ENCODE results near the gene TINAGL1. TPM values are rescaled to one million over a fixed set of nuclear protein-coding genes. Genes with fewer than 3 reads are reported as not detected.
A peak's percentile ranks its signal among the peaks of the same experiment; 100 is the strongest.

Gene TINAGL1
- total RNA-seq, 1 experiment from 2014 or later, result 2.5 TPM

DNA sequence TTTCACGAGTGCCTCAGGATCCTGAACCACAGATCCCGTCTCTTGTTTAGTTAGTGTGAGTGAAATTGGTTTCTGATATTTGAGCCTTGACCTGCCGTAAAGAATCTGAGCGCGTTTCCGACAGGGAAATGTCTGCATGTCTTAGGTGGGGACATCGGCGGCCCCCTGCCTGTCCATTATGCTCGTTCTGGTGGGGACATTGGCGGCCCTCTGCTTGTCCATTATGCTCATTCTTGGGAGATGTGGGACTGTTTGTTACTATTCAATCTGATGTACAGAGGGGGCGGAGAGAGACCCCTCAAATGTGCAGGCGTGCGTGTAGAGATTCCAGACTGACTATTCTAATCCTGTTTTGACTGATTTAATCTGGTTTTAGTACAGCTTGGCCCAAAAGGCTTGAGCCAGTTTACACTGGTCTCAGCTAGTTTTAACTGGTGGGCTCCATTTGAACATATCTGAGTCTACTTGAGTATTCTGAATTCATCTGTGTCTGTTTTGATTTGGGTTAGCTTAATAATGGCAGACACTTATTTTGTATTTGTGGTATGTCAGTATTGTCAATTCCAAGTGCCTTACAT is 6.6 kb upstream of the TINAGL1 start:
- H3K4me1 ChIP-seq (ENCODE audit: insufficient read depth, low read length), result no peaks in the 10 kb centered on the region

More for the DNA sequence above, 6.6 kb upstream of the TINAGL1 start:
- H3K9me3 Mint-ChIP-seq, result peaks cover 0 to 3% of the 10 kb centered on the region in 2 experiments; a peak in 2 of 5 replicates
- Histone ChIP-seq H2BK20ac (ENCODE audit: low read depth, low read length, poor library complexity, severe bottlenecking) (no peak overlapping the region), H3K4me2 (ENCODE audit: insufficient read depth, insufficient read length, low read length) (no peak overlapping the region), H2AFZ (ENCODE audit: low read length) (no peak overlapping the region), H3K79me2 (ENCODE audit: insufficient read depth, low read length) (no peaks in the 10 kb centered on the region), H2BK120ac (ENCODE audit: low read depth, low read length, poor library complexity, severe bottlenecking) (no peak overlapping the region), H4K8ac (replicated peaks; ENCODE audit: insufficient read length, low read depth, low read length) (no peak overlapping the region), H2BK15ac (ENCODE audit: low read depth, low read length) (no peak overlapping the region), H3K9me3 (ENCODE audit: control insufficient read depth, low read depth, low read length) (no peaks in the 10 kb centered on the region), H3K9ac (ENCODE audit: extremely low read depth, insufficient read length, low read length) (no peak overlapping the region), H3K23ac (ENCODE audit: insufficient read length, low read depth, low read length) (no peak overlapping the region), H3K23me2 (ENCODE audit: insufficient read length, low read depth, low read length, poor library complexity, severe bottlenecking) (no peaks in the 10 kb centered on the region), H4K5ac (ENCODE audit: insufficient read length, low read depth, low read length) (no peak overlapping the region), H3K27ac (ENCODE audit: insufficient read length, low read depth, low read length) (no peak overlapping the region), H2BK5ac (ENCODE audit: insufficient read length, low read length) (no peak overlapping the region), H2BK12ac (ENCODE audit: insufficient read length, low read depth, low read length) (no peak overlapping the region), H3T11ph (ENCODE audit: low read length) (no peak overlapping the region), H3K4ac (ENCODE audit: low read depth, low read length) (no peak overlapping the region), H3K27me3 (ENCODE audit: insufficient read depth, low read length) (no peaks in the 10 kb centered on the region), H3K56ac (ENCODE audit: insufficient read length, low read depth, low read length) (no peak overlapping the region), H4K91ac (ENCODE audit: insufficient read length, low read depth, low read length) (no peak overlapping the region), H3K18ac (ENCODE audit: insufficient read length, low read depth, low read length) (no peak overlapping the region), H3K79me1 (ENCODE audit: insufficient read depth, low read depth, low read length, poor library complexity, severe bottlenecking) (no peaks in the 10 kb centered on the region), H2AK5ac (ENCODE audit: insufficient read length, low read length) (no peak overlapping the region), H4K20me1 (ENCODE audit: control insufficient read depth, insufficient read depth, insufficient read length) (no peaks in the 10 kb centered on the region), H3K14ac (ENCODE audit: insufficient read depth, low read length) (no peak overlapping the region)
- DNase-seq, result no peak
- no peaks in the 10 kb centered on the region for H3K36me3 Mint-ChIP-seq (ENCODE audit: insufficient read depth in 1 of 3, low read depth in 3 of 3)
- TF ChIP-seq, protein P1, sequence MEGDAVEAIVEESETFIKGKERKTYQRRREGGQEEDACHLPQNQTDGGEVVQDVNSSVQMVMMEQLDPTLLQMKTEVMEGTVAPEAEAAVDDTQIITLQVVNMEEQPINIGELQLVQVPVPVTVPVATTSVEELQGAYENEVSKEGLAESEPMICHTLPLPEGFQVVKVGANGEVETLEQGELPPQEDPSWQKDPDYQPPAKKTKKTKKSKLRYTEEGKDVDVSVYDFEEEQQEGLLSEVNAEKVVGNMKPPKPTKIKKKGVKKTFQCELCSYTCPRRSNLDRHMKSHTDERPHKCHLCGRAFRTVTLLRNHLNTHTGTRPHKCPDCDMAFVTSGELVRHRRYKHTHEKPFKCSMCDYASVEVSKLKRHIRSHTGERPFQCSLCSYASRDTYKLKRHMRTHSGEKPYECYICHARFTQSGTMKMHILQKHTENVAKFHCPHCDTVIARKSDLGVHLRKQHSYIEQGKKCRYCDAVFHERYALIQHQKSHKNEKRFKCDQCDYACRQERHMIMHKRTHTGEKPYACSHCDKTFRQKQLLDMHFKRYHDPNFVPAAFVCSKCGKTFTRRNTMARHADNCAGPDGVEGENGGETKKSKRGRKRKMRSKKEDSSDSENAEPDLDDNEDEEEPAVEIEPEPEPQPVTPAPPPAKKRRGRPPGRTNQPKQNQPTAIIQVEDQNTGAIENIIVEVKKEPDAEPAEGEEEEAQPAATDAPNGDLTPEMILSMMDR (conservative IDR thresholded peaks at IDR 0.05), result no peak
- H3K4me1 Mint-ChIP-seq, result peaks cover 1 to 10% of the 10 kb centered on the region in 2 experiments; a peak in 3 of 4 replicates
- H3K27me3 Mint-ChIP-seq (ENCODE audit: low read depth), result peaks cover 10% of the 10 kb centered on the region
- H3K27ac Mint-ChIP-seq, result 0 out of 7 replicates have a peak overlapping the region, but pooled peaks of 1 of the 3 experiments have one; percentile 43
- no peak overlapping the region for H3K4me3 Mint-ChIP-seq
- no CpG with 5 or more reads among the region's 13 CpGs for WGBS (ENCODE audit: extremely low coverage, insufficient read length, low lambda C conversion rate)

All from H9 (cell line).